ENCODE results near the gene IQSEC3.
"Not testable (repeated sequence)": the region's sequence is repeated elsewhere in the genome, so short reads cannot be mapped to it uniquely, and the experiment has no call there.

IQSEC3 gene

DNA sequence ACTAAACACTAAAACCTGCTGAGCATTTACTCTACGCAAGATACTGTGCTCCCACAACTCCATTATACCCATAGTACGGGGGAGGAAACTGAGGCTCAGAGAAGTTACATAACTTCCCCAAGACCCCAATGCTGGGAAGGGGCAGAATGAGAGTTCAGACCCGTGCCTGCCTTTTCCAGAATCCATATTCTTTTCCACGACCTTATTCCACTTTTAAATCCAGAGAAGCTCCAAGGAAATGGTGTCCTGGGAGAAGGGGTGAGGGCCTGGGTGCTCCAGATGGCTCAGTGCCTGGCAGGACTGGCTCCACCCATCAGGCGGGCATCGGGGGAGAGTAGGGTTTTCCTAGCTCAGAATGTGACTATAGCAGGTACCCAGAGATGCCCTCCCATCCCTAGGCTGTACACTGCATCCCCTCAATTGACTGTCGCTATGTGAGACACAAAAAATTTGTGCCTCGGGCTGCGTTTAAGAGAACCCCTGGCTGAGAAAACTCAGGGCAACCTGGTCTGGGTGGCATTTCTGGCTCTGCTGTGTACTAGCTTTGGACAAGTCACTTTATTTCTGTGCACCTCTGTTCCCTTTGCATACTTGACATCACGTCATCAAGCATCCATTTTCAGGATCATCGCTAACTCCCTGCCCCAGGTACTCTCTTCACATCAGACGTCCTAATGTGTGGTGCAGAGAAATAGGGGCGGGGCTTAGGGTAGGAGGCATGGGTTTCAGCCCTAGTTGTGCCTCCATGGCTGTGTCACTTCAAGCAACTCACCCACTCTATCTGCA is 11.6 kb upstream of the IQSEC3 start:
- ATAC-seq (ENCODE audit: low read depth), result no peak
- Histone ChIP-seq H3K4me3 (ENCODE audit: severe bottlenecking) (no peak overlapping the region), H3K36me3 (ENCODE audit: low read depth) (no peaks in the 10 kb centered on the region), H3K4me1 (ENCODE audit: insufficient read depth, poor library complexity, severe bottlenecking) (no peaks in the 10 kb centered on the region), H3K27me3 (ENCODE audit: insufficient read depth, poor library complexity, severe bottlenecking) (peaks cover 52% of the 10 kb centered on the region), H3K9me3 (ENCODE audit: severe bottlenecking) (no peaks in the 10 kb centered on the region), H3K27ac (ENCODE audit: poor library complexity, severe bottlenecking) (no peak overlapping the region)
- no peak for DNase-seq (ENCODE audit: low spot score)
- TF ChIP-seq, protein P1, sequence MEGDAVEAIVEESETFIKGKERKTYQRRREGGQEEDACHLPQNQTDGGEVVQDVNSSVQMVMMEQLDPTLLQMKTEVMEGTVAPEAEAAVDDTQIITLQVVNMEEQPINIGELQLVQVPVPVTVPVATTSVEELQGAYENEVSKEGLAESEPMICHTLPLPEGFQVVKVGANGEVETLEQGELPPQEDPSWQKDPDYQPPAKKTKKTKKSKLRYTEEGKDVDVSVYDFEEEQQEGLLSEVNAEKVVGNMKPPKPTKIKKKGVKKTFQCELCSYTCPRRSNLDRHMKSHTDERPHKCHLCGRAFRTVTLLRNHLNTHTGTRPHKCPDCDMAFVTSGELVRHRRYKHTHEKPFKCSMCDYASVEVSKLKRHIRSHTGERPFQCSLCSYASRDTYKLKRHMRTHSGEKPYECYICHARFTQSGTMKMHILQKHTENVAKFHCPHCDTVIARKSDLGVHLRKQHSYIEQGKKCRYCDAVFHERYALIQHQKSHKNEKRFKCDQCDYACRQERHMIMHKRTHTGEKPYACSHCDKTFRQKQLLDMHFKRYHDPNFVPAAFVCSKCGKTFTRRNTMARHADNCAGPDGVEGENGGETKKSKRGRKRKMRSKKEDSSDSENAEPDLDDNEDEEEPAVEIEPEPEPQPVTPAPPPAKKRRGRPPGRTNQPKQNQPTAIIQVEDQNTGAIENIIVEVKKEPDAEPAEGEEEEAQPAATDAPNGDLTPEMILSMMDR (IDR thresholded peaks at IDR 0.05; ENCODE audit: poor library complexity, severe bottlenecking), result no peak

DNA sequence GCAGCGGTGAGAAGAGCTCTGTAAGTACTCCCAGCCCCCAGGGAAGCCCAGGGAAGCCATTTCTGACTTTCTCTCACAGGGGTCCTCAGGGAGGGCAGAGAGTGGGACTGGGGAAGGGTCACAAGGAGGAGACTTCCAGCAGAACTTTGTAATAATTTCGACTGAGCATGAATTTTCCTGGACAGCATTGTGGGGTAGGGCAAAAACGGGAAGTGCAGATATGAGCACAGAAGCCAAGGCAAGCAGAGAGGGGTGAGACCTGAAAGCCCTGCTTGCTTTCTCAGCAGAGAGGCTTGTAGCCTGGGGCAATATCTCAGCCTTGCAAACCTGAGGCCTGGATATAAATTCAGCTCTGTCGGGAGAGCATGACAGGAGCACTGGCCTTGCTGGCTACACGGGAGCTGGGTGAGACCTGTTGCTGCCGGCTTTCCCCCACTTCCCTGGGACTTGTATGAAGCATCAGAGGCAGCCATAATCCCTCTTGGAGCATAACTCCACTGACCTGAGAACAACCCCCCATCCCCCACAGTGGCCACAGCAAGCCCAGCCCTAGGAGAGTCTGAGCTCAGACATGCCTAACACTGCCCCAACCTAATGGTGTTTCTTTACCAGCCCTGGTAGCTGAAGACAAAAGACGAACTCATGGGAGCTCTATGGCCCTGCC is 9.8 kb upstream of the IQSEC3 start:
- H3K4me3 ChIP-seq (ENCODE audit: severe bottlenecking), result no peak overlapping the region
- DNase-seq (ENCODE audit: low spot score) (peak; percentile 70), ATAC-seq (ENCODE audit: low read depth) (peak; percentile 33; the same call in 2 of the 3 replicates)
- no peaks in the 10 kb centered on the region for H3K4me1 ChIP-seq (ENCODE audit: insufficient read depth, poor library complexity, severe bottlenecking)
- H3K27me3 ChIP-seq (ENCODE audit: insufficient read depth, poor library complexity, severe bottlenecking), result peaks cover 52% of the 10 kb centered on the region
- no peaks in the 10 kb centered on the region for H3K36me3 ChIP-seq (ENCODE audit: low read depth)
- TF ChIP-seq, protein P1 (IDR thresholded peaks at IDR 0.05; ENCODE audit: poor library complexity, severe bottlenecking), result no peak
- no peak overlapping the region for H3K27ac ChIP-seq (ENCODE audit: poor library complexity, severe bottlenecking)
- H3K9me3 ChIP-seq (ENCODE audit: severe bottlenecking), result no peaks in the 10 kb centered on the region

- no peak for DNase-seq (ENCODE audit: low spot score)
- H3K27me3 ChIP-seq (ENCODE audit: insufficient read depth, poor library complexity, severe bottlenecking), result peaks cover 52% of the 10 kb centered on the region
- H3K4me1 ChIP-seq (ENCODE audit: insufficient read depth, poor library complexity, severe bottlenecking), result no peaks in the 10 kb centered on the region
- TF ChIP-seq, protein P1 (IDR thresholded peaks at IDR 0.05; ENCODE audit: poor library complexity, severe bottlenecking), result no peak
- no peak for ATAC-seq (ENCODE audit: low read depth)
- H3K4me3 ChIP-seq (ENCODE audit: severe bottlenecking), result no peak overlapping the region
- H3K27ac ChIP-seq (ENCODE audit: poor library complexity, severe bottlenecking), result no peak overlapping the region
- no peaks in the 10 kb centered on the region for H3K9me3 ChIP-seq (ENCODE audit: severe bottlenecking)
- H3K36me3 ChIP-seq (ENCODE audit: low read depth), result no peaks in the 10 kb centered on the region
These were observed 9.0 kb upstream of the IQSEC3 start for GRCh38 chr12:57539-57938.

DNA sequence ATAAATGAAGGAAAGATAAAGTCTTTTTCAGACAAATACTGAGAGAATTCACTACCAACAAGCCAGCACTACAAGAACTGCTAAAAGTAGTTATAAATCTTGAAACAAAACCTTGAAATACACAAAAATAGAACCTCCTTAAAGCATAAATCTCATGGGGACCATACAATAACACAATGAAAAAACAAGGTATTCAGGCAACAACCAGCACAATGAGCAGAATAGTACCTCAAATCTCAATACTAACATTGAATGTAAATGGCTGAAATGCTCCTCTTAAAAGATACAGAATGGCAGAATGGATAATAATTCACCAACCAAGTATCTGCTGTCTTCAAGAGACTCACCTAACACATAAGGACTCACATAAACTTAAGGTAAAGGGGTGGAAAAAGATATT is 7.7 kb upstream of the IQSEC3 start:
- Histone ChIP-seq H3K9me3 (ENCODE audit: severe bottlenecking) (no peaks in the 10 kb centered on the region), H3K27me3 (ENCODE audit: insufficient read depth, poor library complexity, severe bottlenecking) (peaks cover 44% of the 10 kb centered on the region), H3K36me3 (ENCODE audit: low read depth) (no peaks in the 10 kb centered on the region), H3K4me3 (ENCODE audit: severe bottlenecking) (no peak overlapping the region), H3K27ac (ENCODE audit: poor library complexity, severe bottlenecking) (no peak overlapping the region), H3K4me1 (ENCODE audit: insufficient read depth, poor library complexity, severe bottlenecking) (no peaks in the 10 kb centered on the region)
- DNase-seq (ENCODE audit: low spot score) (no peak), ATAC-seq (ENCODE audit: low read depth) (no peak)
- TF ChIP-seq, protein P1 (IDR thresholded peaks at IDR 0.05; ENCODE audit: poor library complexity, severe bottlenecking), result no peak

GRCh38 chr12:61845-62244 is 4.7 kb upstream of the IQSEC3 start:
- H3K4me3 ChIP-seq (ENCODE audit: severe bottlenecking); ATAC-seq (ENCODE audit: low read depth); H3K36me3 ChIP-seq (ENCODE audit: low read depth); H3K27ac ChIP-seq (ENCODE audit: poor library complexity, severe bottlenecking); H3K4me1 ChIP-seq (ENCODE audit: insufficient read depth, poor library complexity, severe bottlenecking); DNase-seq (ENCODE audit: low spot score); H3K9me3 ChIP-seq (ENCODE audit: severe bottlenecking): not testable (repeated sequence)
- H3K27me3 ChIP-seq (ENCODE audit: insufficient read depth, poor library complexity, severe bottlenecking), result peaks cover 27% of the 10 kb centered on the region

GRCh38 chr12:65491-66063 is 990 bp upstream of the IQSEC3 start:
- not testable (repeated sequence) for DNase-seq (ENCODE audit: low spot score); H3K27me3 ChIP-seq (ENCODE audit: insufficient read depth, poor library complexity, severe bottlenecking); H3K27ac ChIP-seq (ENCODE audit: poor library complexity, severe bottlenecking); H3K4me1 ChIP-seq (ENCODE audit: insufficient read depth, poor library complexity, severe bottlenecking); H3K36me3 ChIP-seq (ENCODE audit: low read depth); H3K9me3 ChIP-seq (ENCODE audit: severe bottlenecking); H3K4me3 ChIP-seq (ENCODE audit: severe bottlenecking)
- ATAC-seq (ENCODE audit: low read depth), result peak; percentile 45

- not testable (repeated sequence) for H3K4me1 ChIP-seq (ENCODE audit: insufficient read depth, poor library complexity, severe bottlenecking)
These were observed 376 bp downstream of the IQSEC3 start for GRCh38 chr12:66782-67504.

More at GRCh38 chr12:66782-67504, 376 bp downstream of the IQSEC3 start:
- not testable (repeated sequence) for H3K36me3 ChIP-seq (ENCODE audit: low read depth); H3K27ac ChIP-seq (ENCODE audit: poor library complexity, severe bottlenecking); DNase-seq (ENCODE audit: low spot score); H3K27me3 ChIP-seq (ENCODE audit: insufficient read depth, poor library complexity, severe bottlenecking); H3K4me3 ChIP-seq (ENCODE audit: severe bottlenecking); H3K9me3 ChIP-seq (ENCODE audit: severe bottlenecking)
- ATAC-seq (ENCODE audit: low read depth), result peak; percentile 95

Data from RWPE2 (cell line).